DMS79 treated with DMSO at 0.1 percent for 48 hours (cell line): ENCODE measurements around the gene PTHLH.
A peak's percentile ranks its signal among the peaks of the same experiment; 100 is the strongest.

Experiments used
- DNase-seq: peaks from one replicate; lab custom pipeline; 2025; lab: John Stamatoyannopoulos, UW

The PTHLH gene

DNA sequence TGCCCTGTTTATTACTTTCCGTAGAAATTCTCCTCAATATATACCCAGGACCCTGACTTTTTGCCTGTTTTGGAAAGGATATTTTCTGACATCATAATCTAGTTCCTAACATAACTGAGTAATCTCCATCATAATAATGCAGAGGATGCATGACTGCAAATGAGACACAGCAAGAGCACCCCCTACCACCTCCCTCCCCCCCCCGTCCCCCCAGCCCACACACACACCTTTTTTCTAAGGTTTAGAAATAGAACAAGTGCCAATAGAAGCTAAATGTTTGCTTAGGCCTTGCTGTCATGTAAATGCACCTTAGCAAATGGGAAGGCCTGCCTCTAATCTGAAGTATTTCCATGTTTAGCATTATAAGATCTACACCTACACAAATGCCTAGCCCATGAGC, at the start of gene PTHLH:
Gene PTHLH (minus strand): TSS at position 13 of the 400 bp plus-strand sequence. CDS start 3,239 bp downstream, outside the sequence.
- no peak for DNase-seq

DNA sequence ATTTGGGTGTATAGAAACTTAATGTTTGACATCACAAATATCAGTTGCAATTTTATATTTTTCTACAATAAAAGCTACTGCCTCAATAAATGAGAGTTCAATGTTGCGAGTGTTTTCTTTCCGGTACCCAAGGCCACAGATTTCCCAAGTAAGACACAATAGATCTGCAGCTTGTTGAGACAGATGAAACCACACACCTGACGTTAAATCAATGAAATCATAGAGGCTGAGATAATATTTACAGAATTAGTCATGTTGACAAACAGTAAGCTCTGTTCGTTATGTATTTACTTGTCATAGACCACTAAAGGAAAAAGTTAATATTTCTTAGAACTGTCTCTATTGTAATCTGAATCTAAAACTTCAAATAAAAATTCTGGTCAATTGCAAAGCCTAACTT, 49.2 kb upstream of the PTHLH start:
- DNase-seq = no peak

DNA sequence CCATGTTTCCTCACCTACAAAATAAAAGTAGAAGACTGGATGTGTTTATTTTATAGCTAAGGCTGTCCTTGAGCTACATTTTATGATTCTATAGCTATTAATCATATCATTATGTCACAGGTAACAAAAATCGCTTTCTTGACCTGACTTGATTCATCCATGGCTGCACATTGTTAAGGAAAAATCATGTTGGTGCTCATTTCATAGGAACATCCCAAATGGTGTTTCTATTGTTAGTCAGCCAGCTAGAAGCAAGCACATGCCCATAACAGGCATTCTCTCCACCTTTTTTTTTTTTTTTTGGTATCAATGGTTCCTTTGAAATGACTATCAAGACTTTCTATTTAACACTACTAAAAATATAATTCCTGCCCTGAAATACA, 45.3 kb upstream of the PTHLH start:
- no peak for DNase-seq

DNA sequence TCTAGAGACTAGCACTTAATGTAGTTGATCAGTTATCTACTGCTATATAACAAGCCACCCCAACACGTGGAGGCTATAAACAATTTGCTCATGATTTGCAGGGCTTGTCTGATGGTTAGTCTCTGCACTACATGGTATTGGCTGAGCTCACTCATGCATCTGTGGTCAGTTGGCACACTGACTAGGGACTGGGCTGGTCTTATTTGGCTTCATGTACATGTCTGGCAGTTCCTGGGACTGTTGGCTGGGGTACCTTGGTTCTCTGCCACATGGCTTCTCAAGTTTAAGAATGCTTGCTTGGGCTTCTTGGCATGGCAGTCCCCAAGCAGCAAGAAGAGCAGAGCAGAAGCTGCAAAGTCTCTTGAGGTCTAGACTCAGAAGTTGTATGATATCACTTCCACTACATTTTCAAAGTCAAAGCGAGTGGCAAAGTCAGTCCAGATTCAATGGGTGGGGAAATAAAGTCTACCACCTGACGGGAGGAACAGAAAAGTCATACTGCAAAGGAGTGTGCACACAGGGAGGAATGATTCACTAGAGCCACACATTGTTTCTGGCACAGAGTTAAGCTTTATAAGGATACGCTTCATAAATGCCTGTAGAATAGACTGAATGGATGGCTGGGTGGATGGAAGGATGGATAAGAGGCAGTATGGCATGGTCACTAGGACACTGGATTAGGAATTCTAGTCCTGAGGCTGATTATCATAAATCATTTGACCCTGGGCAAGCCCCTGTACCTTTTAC, 44.8 kb upstream of the PTHLH start:
- no peak for DNase-seq

DNA sequence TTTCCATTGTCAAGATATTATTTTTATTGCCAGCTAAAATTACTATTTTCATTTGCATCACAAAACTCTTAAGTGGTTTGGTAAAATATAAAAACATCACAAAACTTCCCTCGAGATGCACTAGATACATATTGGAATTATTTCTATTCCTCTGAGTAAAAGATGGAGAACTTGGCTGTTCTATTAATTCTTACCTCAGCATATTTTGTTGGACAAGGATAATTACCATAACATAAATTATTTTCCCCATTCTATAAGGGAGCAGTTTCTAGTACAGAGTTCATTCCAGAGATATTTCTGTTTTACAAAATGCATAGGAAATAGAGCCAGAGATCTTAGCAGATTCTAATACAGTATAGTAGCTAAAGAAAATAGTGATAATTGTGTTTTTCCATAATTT, 42.6 kb upstream of the PTHLH start:
- DNase-seq = no peak

DNA sequence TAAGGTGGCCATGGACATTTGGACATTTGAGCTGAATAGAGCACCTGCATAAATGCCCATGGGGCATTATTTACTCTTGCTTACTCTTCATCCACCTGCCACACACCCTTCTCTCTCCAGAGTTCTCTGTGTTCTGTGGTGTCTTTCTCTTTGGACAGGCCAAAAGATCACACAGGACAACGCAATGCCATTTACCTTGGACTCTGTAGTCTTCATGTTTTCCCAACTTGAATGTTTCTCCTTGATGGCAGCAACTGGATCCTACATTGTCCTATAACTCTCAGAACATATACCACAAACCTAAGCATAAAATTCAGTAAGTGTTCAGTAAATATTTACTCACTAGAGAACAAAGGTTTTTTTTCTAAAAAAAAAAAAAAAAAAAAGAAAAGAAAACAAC, 41.7 kb upstream of the PTHLH start:
- DNase-seq = no peak

DNA sequence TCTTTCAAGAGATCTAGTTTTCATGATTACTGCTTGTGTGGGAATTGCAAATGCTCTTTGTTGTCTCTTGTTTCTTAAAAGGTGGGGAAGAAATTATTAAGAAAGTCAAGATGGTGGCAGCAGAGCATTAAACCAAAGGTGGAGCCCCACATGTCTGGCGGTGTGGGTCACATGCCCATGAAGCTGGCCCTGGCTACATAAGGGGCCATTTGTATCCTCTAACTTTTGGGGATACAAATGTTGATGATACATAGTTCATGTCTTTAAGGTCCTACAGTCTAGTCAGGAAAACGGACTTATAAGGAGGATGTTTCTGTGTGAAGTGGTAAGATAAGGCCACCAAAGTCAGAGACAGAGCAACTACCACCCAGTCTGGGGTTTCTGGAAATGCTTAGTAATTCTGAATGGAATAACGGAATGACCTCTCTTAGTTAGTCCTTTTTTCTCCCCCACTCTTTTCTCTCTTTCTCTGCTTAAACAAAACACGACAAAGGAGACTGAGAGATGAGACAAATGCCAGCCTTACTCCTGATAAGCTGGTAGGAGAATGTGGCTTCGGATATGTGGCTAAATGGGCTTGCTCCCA, 39.9 kb upstream of the PTHLH start:
- DNase-seq = no peak

DNA sequence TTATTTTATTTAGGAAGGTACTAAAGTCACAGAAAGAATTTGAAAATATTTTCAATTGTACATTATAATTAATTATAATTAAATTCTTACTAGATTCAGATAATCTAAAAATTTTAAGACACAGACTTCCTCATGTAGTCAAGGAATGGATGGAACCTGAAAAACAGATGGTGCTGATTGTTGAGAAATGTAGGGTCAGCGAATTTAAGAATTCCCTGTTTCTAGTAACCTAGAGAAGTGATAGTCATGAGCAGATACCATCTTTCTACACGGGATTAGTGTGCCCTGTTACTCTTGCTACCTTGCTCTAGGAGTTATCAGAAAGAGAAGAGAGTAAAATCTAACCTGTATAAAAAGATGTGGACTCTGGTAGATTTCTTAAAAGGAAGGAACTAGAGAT, 37.5 kb upstream of the PTHLH start:
- DNase-seq = no peak

DNA sequence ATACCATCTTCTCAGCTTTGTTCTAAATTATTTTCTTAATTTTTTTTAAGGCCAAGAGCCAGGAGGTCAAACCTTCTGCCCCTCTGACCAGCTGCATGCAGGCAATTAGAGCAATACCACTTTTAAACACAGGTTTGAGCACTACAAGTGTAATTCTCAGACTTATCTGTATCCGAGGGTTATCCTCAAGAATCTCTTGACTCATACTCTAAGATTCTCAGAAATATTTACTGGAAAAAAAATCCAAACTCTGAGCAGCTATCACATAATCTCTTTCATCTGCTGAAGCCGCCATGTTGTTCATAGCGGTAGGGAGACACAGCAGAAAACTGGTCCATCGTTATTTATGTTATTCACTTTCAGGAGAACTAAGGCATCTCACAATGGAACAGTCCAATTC, 27.4 kb upstream of the PTHLH start:
- no peak for DNase-seq

DNA sequence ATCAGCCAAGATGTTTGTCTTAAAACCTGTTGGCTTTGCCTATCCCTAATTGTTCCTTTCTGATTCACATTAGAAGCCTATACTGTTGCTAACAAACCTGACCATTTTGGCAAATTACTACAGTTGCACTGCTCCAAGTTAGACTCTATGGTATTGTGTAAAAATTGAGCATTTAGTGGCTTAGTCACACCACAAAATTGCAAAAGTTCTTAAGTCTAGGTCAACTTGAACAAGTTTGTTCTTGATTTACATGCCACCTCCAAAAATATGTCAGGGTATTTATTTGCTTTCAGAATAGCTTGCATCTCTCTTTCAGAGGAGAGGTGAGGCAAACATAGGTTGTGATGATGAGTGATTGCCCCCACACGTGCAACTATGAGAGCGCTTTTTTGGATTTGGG, 27.0 kb upstream of the PTHLH start:
- DNase-seq = no peak

DNA sequence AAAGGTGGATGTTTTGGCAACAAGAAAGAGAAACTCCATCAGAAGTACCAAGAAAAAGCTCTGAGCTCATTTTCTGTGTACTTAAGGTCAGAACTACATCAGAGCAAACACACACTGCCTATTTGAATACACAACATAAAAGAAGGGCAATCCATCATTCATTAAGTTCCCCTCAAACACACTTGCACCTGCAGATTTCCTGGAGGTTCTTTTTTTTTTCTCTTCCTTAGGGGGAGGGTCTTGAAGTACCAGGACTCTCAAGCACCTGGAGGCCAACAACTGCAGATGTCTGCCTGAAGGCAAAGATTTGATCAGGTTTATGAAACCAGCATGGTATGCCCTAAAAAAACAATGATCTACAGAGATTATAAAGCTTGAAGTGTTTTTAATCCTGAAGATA, 26.1 kb upstream of the PTHLH start:
- DNase-seq = peak; percentile 93

DNA sequence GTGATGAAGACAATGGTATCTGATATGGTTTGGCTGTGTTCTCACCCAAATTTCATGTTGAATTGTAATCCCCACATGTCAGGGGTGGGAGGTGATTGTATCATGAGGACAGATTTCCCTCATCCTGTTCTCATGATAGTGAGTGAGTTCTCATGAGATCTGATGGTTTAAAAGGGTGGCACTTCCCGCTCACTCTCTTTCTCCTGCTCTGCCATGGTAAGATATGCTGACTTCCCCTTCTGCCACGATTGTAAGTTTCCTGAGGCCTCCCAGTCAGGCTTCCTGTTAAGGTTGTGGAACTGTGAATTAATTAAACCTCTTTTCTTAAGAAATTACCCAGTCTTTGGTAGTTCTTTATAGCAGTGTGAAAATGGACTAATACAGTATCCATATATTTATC, 25.6 kb upstream of the PTHLH start:
- DNase-seq = no peak

DNA sequence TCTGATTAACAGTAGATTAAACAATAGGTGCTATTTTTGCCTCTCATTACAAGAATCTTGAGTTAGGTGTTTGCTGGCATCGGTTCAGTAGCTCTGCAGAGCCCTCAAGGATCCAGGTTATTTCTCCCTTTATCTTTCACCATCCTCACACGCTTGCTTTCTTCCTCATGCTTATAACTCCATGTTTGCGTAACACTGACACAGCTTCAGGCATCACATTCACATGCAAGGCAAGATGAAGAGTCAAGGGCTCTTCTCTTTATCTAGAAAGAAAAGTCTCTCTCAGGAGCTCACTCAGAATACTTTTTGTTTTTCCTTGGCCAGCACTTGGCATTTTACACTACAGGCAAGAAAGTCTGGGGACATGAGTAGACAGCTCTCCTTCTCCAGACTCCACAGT, 24.2 kb upstream of the PTHLH start:
- peak; percentile 95 for DNase-seq

DNA sequence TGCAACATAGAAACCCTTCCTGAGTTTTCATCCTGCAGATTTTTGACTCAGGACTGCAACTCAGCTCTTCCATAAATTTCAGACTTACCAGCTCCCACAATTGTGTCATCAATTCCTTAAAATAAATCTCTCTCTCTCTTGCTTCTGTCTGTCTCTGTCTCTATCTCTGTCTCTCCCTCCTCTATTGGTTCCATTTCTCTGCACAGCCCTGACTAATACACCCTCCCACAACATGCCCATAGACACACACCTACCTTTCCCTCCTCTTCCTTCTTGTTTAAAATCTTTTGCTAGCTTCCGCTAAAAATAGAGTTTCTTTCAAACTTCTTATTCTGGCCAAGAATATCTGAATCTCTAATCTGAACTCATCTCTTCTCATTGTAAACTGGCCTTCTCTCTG, 22.9 kb upstream of the PTHLH start:
- no peak for DNase-seq

DNA sequence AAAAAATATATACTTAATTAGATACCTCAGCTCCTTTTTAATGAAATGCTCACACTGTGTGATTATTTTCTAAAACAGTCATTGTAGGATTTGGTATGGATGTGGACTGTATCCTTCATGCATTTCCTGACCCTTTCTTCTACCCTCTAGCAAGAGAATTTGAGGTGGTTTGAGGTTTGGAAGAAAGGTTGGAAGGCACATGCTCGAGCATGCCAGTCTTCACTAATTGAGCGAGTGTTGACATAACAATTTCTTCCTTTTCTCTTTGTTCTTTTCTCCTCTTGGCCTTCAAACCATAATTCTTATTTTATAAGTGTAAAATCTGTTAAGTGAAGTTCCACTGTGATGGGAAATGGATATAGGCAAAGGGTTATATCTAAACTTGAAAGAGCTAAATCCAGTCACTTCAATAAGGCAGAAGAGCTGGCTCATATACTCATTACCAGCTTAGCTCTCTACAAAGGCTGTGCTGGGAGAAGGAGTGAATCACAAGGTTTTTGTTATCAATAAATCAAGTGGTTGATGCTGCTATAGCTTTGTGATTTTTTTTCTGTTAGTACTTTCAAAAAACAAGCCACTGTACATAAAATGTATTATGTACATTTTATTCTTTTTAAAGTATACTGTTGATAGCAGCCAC, 16.2 kb upstream of the PTHLH start:
- DNase-seq = no peak

DNA sequence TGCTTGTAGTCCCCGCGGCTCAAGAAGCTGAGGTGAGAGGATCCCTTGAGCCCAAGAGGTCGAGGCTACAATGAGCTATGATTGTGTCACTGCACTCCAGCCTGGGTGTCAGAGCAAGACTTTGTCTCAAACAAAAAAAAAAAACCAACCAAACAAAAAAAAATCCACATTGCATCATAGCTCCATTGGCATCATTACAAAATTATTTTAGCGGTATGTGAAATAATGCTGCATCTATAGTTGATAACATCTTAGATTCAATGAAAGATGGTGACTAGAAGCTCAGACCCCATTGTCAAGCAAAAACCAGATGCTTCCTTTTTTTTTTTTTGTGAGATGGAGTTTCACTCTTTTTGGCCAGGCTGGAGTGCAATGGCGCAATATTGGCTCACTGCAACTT, 14.8 kb upstream of the PTHLH start:
- DNase-seq = no peak

DNA sequence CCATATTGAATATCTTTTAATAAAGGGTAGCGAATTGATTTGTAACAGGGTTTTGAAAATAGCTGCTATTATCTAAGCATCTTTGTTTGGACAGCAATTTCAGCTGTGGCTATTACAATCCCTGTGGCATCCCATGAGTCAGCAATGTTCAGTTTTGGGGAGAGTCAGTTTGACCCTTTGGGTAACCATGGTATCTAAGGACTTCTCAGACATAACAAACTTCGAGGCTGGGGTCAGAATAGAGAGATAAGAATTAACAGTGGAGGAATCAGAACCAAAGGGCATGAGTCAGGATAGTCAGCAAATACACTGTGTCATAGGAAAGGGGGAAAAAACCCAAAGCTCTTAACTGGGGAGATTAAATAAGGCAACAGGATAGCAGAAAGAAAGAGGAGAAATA, 11.7 kb upstream of the PTHLH start:
- no peak for DNase-seq

DNA sequence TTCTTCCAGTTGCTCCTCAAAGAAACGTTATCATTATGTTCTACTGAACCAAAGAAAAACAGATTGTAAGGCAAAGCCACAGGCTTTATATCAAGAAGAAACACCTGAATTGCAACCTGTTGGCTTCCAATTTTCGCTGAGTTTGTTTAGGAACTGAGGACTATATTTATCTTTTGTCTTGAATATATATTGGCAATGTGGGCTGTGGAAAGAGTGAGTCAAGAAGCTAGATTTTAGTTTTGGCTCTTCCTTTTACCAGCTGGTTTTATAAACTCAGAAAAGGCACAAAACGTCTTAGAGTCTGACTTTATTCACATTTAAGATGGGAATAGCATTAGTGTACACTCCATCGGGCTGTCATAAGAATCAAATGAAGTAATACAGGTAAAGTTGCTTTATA, 10.4 kb upstream of the PTHLH start:
- DNase-seq = no peak

DNA sequence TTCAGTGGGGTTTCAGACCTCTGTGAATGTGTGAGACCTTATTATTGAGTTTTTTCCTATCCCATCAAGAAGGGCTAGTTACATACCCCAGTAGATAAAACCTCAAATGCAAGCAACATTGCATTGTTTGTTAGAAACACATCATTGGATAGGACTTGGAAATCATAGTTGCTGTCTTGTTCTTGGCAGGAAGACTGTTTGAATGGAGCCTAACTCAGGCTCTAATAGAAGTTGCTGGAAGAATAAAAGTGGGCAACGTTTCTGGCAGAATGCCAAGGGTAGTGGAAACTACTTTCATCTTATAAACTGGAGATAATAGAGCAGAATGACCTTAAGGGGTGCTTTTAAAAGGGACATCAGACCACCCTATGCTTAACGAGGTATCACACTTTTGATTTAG, 9.9 kb upstream of the PTHLH start:
- no peak for DNase-seq

DNA sequence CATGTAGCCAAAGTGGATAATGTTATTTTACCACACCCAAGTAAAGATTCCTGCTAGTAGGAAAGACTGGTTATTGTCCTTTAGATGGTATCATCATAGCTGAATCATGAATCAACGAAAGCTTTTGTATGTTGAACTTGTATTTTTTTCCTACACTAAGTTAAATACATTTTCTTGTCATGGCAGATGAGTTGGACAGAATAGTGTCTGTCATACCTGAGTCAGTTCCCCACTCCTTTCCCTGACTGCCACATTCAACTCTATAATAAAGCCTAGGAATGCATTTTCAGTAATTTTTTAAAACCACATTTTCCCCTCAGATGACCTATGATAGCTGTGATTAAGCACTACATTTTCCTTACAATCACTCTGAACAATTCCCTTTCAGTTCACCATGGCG, 9.3 kb upstream of the PTHLH start:
- no peak for DNase-seq

DNA sequence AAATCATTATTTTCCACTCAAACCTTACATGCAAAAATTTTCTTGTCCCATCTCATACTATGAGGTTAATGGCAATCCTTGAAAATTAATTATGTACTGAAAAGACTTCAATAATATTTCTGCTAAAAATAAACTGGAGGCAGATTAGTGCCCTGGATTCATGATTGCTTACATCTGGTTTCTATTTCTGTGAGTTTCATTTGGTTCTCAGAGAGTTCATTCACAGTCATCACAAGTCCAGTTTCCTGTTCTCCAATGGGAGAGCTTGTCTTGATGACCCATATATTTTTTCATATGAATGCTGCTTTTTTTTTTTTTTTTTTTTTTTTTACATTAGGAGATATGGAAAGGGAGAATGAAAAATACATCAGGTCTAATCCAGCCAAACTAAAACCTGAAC, 6.6 kb upstream of the PTHLH start:
- DNase-seq = no peak

DNA sequence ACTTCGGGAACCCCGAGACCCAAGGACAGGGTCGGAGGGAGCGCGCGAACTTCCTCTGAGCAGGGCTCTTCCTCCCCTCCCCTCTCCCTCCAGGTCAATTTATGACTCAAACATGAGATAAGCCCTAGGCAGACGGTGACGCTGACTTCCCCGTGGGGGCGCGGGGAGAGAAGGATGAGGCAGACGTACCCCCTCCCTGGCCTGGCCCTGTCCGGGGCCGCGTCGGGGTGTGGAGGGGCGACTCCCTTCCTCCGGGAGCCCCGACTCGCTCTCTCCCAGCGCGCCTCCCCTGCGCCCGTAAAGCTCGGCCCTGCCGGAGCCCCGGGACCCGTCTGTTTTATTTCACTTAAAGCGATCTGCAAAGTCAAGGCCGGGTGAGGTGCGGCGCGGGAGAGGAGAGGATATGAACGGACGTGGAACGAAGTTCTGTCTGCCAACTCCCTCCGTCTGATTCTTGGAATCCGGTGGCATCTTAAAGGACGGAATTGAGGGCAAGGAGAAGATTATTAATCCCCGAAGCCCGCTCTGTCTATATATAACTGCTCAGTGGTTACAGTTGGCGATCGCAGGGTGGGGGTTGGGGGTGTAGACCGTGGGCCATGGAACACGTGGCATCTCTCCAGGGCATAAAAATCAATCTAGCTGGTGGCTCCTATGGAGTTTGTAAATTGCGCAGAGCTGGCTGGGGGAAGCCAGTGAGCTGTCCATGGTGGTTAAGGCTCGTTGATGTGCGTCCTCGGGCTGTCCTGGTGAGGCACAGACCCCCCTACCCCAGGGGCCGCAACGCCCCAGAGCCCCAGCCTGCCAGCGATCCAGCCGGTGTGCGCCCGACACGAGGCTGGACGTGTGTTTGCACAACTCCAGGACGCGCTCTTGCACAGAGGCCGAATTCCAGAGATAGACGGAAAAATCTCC, 2.9 kb upstream of the PTHLH start:
- DNase-seq = no peak
